NCI-H510A treated with DMSO at 0.1 percent for 48 hours (cell line): ENCODE data around the gene ATG7.
"Not testable (repeated sequence)": the region's sequence is repeated elsewhere in the genome, so short reads cannot be mapped to it uniquely, and the experiment has no call there.

Experiments
- DNase-seq: peaks from one replicate; lab custom pipeline; 2025; lab: John Stamatoyannopoulos, UW

The ATG7 gene

DNA sequence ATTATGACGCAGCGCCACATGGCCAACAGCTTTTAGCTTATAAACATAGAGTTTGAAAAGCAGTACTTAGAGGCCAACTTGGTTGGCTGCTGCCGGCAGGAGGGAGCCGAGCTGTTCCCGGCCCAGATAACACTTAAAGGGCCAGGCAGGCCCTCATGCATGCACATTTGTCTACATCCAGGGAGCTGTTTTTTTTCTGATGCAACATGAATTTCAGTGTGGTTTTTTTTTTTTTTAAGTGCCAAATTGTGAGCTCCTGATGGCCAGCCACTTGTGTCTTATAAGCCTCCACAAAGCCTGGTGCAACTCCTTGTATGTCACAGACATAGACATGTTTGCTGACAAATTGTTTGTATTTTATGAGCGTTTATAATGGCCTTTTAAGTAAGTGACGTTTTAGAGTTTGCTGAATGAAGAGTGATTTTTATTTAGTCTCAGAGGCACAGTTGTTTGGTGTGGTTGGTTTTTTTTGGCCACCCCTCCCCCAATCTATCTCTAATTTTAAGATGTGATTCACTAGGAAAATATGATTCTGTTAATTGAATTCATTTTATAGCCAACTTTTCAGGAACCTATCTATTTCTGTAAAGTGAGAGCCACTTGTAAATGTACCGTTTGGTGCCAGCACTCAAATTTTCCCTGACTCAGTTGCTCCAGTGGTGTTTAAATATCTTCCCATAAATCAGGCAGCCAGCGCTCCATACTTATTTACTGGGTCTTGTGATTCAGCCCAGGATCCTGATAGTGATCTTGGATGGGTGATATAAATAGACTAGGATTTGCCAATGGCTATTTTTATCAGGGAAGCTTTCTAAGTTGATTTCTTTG lies 237.2 kb downstream of the ATG7 start:
- peak; percentile 67 for DNase-seq

DNA sequence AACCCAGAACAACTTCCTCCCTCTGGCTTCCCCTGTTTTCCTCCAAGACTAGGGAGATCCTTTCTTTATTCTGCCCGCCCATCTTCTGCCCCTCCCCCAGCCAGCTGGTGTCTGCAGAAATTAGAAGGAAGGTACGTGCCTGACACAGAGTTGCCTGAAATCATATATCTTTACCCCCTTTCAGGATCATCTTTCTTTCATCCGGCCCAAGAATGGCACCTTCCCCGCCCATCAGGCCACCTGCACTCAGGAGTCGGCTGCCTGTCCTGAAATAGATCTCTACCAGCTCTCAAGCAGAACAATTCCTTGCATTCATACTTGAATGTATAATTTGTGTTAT lies 237.8 kb downstream of the ATG7 start:
- peak; percentile 10 for DNase-seq

GRCh38 chr3:11510356-11510755 lies 238.2 kb downstream of the ATG7 start:
- no peak for DNase-seq

DNA sequence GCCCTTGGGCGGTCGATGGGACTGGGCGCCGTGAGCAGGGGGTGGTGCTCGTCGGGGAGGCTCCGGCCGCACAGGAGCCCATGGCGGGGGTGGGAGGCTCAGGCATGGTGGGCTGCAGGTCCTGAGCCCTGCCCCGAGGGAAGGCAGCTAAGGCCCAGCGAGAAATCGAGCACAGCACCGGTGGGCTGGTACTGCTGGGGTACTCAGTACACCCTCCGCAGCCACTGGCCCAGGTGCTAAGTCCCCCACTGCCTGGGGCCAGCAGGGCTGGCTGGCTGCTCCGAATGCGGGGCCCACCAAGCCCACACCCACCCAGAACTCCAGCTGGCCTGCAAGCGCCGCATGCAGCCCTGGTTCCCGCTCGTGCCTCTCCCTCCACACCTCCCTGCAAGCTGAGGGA lies 239.4 kb downstream of the ATG7 start:
- DNase-seq = not testable (repeated sequence)

GRCh38 chr3:11513125-11513816 lies 241.1 kb downstream of the ATG7 start:
- not testable (repeated sequence) for DNase-seq

DNA sequence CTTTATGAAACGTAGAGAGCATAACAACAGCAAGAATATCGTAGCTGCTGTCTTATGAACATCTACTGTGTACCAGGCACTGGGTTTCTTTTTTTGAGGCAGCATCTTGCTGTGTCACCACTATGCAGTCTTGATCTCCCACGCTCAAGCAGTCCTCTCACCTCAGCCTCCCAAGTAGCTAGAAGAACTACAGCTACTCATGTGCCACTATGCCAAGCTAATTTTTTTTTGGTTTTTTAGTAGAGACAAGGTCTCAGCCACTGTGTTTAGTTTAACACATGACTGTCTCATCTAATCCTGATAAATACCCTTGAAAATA lies 241.6 kb downstream of the ATG7 start:
- DNase-seq = no peak

DNA sequence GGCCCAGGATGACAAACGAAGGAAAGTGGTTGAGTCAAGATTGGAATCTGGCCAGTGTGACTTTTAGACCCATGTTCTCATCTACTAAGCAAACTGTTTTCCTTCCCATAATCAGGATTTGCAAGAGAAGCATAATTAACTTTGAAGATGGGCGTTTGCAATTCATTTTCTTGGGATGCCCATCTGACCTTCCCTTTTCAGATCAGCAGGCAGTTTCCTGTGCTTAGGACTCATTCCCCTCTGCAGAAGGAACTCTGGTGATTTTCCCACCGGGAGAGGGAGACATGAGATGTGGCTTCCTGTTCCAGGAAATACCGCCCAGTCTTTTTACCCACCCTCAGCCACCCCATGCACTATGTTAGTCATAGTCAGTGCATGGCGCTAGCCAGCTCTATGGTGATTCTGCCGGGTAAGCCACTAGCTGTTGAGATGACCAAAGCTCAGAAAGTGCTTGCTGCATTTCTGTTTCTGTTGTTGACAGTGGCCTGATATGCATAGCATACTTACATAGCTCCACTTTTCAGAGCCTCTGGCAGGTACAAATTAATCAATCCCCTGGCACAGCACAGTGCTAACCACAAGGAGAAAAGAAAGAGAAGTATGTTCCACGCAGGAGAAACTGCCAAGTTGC lies 242.1 kb downstream of the ATG7 start:
- DNase-seq = peak; percentile 24

DNA sequence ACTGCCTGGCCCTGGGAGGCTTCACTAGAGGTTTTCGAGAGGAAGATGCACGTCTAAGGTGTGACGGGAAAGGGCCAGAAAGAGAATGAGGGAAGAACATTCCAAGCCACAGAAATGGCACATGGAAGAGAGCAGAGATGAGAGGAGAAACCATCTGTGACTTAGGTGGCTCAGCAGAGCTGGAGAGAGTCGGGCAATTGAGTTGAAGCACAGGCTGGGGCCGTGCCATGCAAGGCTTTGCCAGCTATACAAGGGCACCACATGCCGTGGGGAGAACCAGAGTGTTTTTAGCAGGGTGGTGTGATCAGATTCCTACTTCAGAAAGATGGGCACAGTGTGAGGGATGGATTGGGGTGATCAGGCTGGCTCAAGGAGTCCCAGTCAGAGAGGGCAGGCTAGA lies 245.4 kb downstream of the ATG7 start:
- no peak for DNase-seq

GRCh38 chr3:11521167-11521566 lies 249.0 kb downstream of the ATG7 start:
- DNase-seq = no peak

DNA sequence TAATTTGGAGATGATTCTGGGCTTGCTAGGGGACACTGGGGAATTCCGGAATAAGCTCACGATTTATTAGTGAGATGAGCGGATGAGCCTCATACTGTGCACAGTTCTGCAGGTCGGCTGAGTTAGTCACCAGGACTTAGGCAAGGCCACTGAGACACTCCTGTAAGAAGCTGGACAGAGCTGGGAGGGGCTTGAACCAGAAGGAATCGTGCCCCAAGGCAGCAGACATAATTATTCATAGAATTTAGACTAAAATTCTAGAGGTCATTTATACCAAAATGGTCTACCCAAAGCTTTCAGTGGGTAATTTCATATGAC lies 250.2 kb downstream of the ATG7 start:
- no peak for DNase-seq

- no peak for DNase-seq
These were observed 250.9 kb downstream of the ATG7 start for GRCh38 chr3:11522953-11523571.

DNA sequence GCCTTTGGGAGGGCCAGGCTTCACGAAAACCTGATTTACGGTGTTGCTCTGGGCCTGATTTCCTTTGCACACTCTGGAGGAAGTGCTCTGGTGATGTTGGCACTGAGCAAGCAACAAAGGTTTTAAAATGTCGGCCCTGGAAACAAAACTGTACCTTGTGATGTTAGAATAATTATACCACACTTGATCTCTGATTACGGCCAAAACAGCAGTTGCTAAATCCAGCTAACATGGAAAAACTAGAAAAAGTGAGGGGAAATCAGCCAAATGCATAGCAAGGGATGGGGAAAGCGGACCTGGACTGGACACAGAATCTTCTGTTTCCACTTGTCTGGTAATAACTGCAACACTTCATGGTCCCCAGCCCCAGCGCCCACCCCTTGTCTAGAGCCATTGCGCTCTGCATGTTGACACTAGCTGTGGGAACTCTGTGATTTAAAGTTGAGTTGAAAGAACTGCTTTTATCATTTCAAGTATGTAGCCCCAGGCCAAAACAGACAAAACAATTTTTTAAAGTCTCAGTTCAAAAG lies 251.4 kb downstream of the ATG7 start:
- no peak for DNase-seq

DNA sequence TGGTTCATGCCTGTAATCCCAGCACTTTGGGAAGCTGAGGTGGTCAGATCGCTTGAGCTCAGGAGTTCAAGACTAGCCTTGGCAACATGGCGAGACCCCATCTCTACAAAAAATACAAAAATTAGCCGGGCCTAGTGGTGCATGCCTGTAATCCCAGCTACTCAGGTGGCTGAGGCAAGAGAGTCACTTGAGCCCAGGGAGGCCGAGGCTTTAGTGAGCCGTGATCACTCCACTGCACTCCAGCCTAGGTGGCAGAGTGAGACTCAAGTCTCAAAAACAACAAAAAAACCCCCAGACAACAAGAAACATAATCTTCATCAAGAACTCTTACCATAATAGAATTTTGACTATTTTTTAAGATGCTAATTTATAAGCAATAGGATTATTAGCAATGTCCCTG lies 253.9 kb downstream of the ATG7 start:
- not testable (repeated sequence) for DNase-seq

- DNase-seq = no peak
These were observed 257.1 kb downstream of the ATG7 start for GRCh38 chr3:11529281-11529680.

DNA sequence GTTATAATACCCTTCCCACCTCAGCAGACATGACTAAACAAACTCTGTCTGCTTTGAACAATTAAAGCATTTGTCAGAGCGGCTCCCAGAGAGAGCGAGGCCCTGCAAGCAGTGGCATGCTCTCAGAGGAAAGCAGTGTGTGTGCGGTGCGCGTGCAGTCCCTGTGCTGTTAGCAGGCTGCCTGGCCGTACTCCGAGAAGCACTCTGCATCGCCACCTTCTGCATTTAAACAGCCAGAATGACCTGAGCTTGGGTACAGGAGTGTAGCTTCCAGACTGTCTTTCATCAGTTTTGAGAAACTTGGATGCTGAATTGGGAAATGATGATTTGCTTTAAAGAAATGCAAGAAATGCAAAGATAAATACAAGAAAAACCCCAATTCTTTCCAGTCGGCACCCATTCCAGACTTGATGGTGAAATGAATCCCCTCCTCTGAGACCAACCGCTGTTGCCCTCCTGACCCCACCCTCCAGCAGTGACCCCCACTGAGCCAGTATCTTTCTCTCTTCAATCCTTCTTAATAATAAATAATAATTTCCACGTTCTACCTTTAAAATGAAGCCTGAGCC lies 258.0 kb downstream of the ATG7 start:
- peak; percentile 24 for DNase-seq

DNA sequence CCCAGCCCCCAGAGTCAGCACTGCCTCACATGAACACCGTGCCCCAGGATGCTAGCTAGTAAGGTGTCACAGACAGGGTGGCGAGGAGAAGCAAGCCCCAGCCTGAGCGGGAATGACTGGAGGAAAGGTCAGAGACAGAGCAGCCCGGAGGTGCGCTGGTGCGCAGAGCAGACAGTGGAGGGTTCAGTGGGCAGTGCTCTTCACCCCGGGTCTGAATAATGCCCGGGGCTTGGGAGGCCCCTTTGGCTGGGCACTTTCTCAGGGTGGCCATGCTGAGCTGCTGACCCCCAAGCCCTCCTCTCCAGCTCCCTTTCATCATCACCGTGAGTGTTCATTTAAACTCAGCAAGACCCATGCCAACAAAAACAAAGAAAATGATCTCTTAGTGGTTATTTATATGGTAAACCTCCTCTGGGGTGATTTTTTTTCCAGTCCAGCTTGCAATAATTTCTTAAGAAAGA lies 260.8 kb downstream of the ATG7 start:
- no peak for DNase-seq

- DNase-seq = no peak
These were observed 262.0 kb downstream of the ATG7 start for GRCh38 chr3:11534011-11534792.

DNA sequence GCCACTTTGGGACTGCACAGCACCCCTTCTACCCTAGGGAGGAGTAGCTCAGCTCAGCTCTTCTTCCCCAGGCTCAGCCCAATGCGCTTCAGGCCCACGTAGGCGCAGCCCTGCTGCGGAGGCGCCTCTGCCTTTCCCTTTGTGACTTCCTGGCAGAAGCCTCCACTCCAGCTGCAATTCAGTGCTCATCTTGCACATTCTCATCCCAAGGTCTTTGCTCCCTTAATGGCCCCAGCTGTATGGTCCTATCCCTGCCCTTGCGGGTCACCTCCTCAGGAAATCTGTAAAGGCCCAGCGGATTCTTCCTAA lies 262.6 kb downstream of the ATG7 start:
- no peak for DNase-seq

DNA sequence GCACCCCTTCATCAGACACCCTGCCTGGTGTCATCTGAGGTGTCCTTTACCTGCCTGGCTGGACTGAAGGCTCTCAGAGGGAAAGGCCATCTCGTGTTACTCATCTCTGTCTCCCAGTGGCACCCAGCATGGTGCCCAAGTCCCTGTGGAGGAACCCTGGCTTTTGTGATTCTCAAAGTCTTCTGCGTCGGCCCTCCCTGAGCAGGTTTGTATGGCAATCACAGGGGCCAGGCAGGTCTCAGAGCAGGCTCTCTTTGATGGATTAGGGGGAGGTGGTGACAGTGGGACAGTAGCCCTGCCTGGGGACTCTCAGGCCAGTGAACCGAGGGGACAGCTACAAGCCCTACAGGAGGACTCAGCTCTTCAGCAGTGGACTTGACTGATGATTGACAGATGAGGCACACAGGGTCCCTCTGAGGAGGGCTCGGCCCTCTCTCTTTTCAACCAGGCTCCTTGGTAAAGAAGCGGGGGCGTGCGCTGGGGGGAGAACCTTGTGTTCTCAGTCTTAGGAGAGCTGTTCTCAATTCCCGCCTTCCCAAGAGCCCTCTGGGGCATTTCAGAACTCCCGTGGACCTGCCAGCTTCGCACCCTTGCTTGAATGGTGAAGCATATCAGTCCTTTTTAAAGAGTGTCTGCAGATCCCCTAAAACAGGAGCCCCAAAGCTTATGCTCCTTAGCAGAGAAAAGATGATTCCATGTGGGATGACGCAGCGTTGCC lies 263.2 kb downstream of the ATG7 start:
- no peak for DNase-seq

- DNase-seq = no peak
These were observed 264.1 kb downstream of the ATG7 start for GRCh38 chr3:11536132-11536935.
